Measurements from ENCODE around the gene ATN1. TPM values are rescaled to one million over a fixed set of nuclear protein-coding genes. Genes with fewer than 3 reads are reported as not detected.
"Not testable (repeated sequence)": the region's sequence is repeated elsewhere in the genome, so short reads cannot be mapped to it uniquely, and the experiment has no call there.

ATN1 gene
- total RNA-seq, 1 donor from 2014 or later: 8.9 TPM

GRCh38 chr12:6904280-6905276 is 23.2 kb upstream of the ATN1 start, which contains the start of gene LRRC23:
Gene LRRC23 (plus strand): TSS chr12:6904822. CDS start chr12:6905634, 812 bp downstream.
- Histone ChIP-seq H3K4me1 (peaks cover 28% of the 10 kb centered on the region), H3K36me3 (no peaks in the 10 kb centered on the region), H3F3A (ENCODE audit: low read depth) (peaks cover 27% of the 10 kb centered on the region), H3K9me3 (ENCODE audit: low read depth) (no peaks in the 10 kb centered on the region), H2AFZ (replicated peaks) (peak within 1 kb of the TSS; percentile 97), H3K9ac (no peak within 1 kb of the TSS), H3K27ac (no peak within 1 kb of the TSS), H3K27me3 (no peaks in the 10 kb centered on the region), H3K4me3 (peak within 1 kb of the TSS; percentile 59), H4K20me1 (ENCODE audit: low read depth) (no peaks in the 10 kb centered on the region), H3K79me2 (ENCODE audit: low read depth) (no peaks in the 10 kb centered on the region), H3K4me2 (peak within 1 kb of the TSS; percentile 87)
- peaks cover 19% of the 10 kb centered on the region for H3K4me1 Mint-ChIP-seq
- H3K4me3 Mint-ChIP-seq: no peak within 1 kb of the TSS
- H3K9me3 Mint-ChIP-seq: peaks cover 3% of the 10 kb centered on the region
- H3K36me3 Mint-ChIP-seq: peaks cover 5% of the 10 kb centered on the region
- peak; percentile 99 for DNase-seq (ENCODE audit: low spot score)
- TF ChIP-seq EZH2phosphoT487 (IDR thresholded peaks at IDR 0.05): no peak
- TF ChIP-seq CTCF (IDR thresholded peaks at IDR 0.05): no peak
- no peak for TF ChIP-seq EZH2 (IDR thresholded peaks at IDR 0.05)
- H3K27ac Mint-ChIP-seq: peak within 1 kb of the TSS; percentile 50
- peaks cover 6% of the 10 kb centered on the region for H3K27me3 Mint-ChIP-seq (ENCODE audit: insufficient read depth, low read depth)

- no peaks in the 10 kb centered on the region for H3K79me2 ChIP-seq (ENCODE audit: low read depth)
- no peaks in the 10 kb centered on the region for H3K27me3 ChIP-seq
- peaks cover 5% of the 10 kb centered on the region for H3K36me3 Mint-ChIP-seq
- H3K4me3 Mint-ChIP-seq: no peak overlapping the region
- no peak overlapping the region for H3K9ac ChIP-seq
- peaks cover 11% of the 10 kb centered on the region for H3K4me1 Mint-ChIP-seq
- H3K27ac ChIP-seq: no peak overlapping the region
- peaks cover 3% of the 10 kb centered on the region for H3K9me3 Mint-ChIP-seq
- no peaks in the 10 kb centered on the region for H4K20me1 ChIP-seq (ENCODE audit: low read depth)
- DNase-seq (ENCODE audit: low spot score): no peak
- peak overlapping the region; percentile 74 for H2AFZ ChIP-seq (replicated peaks)
- H3K27ac Mint-ChIP-seq: no peak overlapping the region
- TF ChIP-seq EZH2phosphoT487 (IDR thresholded peaks at IDR 0.05) (no peak), EZH2 (IDR thresholded peaks at IDR 0.05) (no peak), CTCF (IDR thresholded peaks at IDR 0.05) (no peak)
- H3K4me1 ChIP-seq: peaks cover 28% of the 10 kb centered on the region
- peak overlapping the region; percentile 87 for H3K4me2 ChIP-seq
- H3K4me3 ChIP-seq: peak overlapping the region; percentile 59
- H3F3A ChIP-seq (ENCODE audit: low read depth): peaks cover 29% of the 10 kb centered on the region
- H3K9me3 ChIP-seq (ENCODE audit: low read depth): no peaks in the 10 kb centered on the region
- H3K27me3 Mint-ChIP-seq (ENCODE audit: insufficient read depth, low read depth): peaks cover 5% of the 10 kb centered on the region
- H3K36me3 ChIP-seq: no peaks in the 10 kb centered on the region
Observed at GRCh38 chr12:6905414-6906040, 22.2 kb upstream of the ATN1 start.

GRCh38 chr12:6908141-6908540 is 19.6 kb upstream of the ATN1 start:
- Mint-ChIP-seq H3K4me1 (peaks cover 19% of the 10 kb centered on the region), H3K4me3 (peak overlapping the region; percentile 59)
- not testable (repeated sequence) for H3K27me3 ChIP-seq; H3K9ac ChIP-seq; H4K20me1 ChIP-seq (ENCODE audit: low read depth); H3K4me3 ChIP-seq; H3K27ac Mint-ChIP-seq; H3K9me3 ChIP-seq (ENCODE audit: low read depth); H3K79me2 ChIP-seq (ENCODE audit: low read depth); DNase-seq (ENCODE audit: low spot score); H3K27ac ChIP-seq; H2AFZ ChIP-seq (replicated peaks); H3K36me3 Mint-ChIP-seq; H3K36me3 ChIP-seq; H3K4me2 ChIP-seq; H3K9me3 Mint-ChIP-seq; H3K27me3 Mint-ChIP-seq (ENCODE audit: insufficient read depth, low read depth)
- H3K4me1 ChIP-seq: peaks cover 26% of the 10 kb centered on the region
- peaks cover 37% of the 10 kb centered on the region for H3F3A ChIP-seq (ENCODE audit: low read depth)

All from neural progenitor cell (in vitro differentiated cells).